Mesendoderm (in vitro differentiated cells): ENCODE results near the gene LRRC26.
"Not testable (repeated sequence)": the region's sequence is repeated elsewhere in the genome, so short reads cannot be mapped to it uniquely, and the experiment has no call there.

ENCODE experiments used
- DNase-seq: peaks from one replicate; pipeline ENCODE4 v3.0.0; 2013
- H2AK5ac ChIP-seq: 2 replicates; pipeline ENCODE4 v1.6.1; 2013; ENCODE audit warnings: low read length, inconsistent platforms
- H2BK120ac ChIP-seq: 2 replicates; pipeline ENCODE4 v1.6.1; 2013; ENCODE audit warnings: low read depth, mild to moderate bottlenecking, low read length, moderate library complexity, mixed read lengths
- H2BK15ac ChIP-seq: replicated peaks from 2 replicates; pipeline ENCODE4 v1.6.1; 2013; ENCODE audit warnings: low read depth, mild to moderate bottlenecking, moderate library complexity
- H2BK5ac ChIP-seq: 2 replicates; pipeline ENCODE4 v1.6.1; 2013; ENCODE audit warnings: low read length, inconsistent platforms
- H3K18ac ChIP-seq: 2 replicates; pipeline ENCODE4 v1.6.1; 2013; ENCODE audit warnings: mild to moderate bottlenecking, low read length, mixed read lengths
- H3K23ac ChIP-seq: one replicate; pipeline ENCODE4 v1.6.1; 2013; ENCODE audit warnings: low read length
- H3K27ac ChIP-seq: 2 replicates; pipeline ENCODE4 v1.5.1; 2013; ENCODE audit warnings: low read depth, mild to moderate bottlenecking, inconsistent platforms, low read length, moderate library complexity
- H3K27me3 ChIP-seq: 2 replicates; pipeline ENCODE4 v1.6.1; 2013; ENCODE audit warnings: low read length, control low read depth, mild to moderate bottlenecking, inconsistent platforms; ENCODE audit not compliant: insufficient read depth, poor library complexity
- H3K36me3 ChIP-seq: 2 replicates; pipeline ENCODE4 v1.6.1; 2013; ENCODE audit warnings: low read length, inconsistent platforms; ENCODE audit not compliant: control insufficient read depth, insufficient read depth
- H3K4ac ChIP-seq: one replicate; pipeline ENCODE4 v1.6.1; 2013; ENCODE audit warnings: low read depth, mild to moderate bottlenecking, low read length, moderate library complexity
- H3K4me1 ChIP-seq: 2 replicates; pipeline ENCODE4 v1.6.1; 2013; ENCODE audit warnings: low read depth, low read length, inconsistent platforms; ENCODE audit not compliant: control insufficient read depth
- H3K4me2 ChIP-seq: 2 replicates; pipeline ENCODE4 v1.6.1; 2013; ENCODE audit warnings: low read length
- H3K4me3 ChIP-seq: 2 replicates; pipeline ENCODE4 v1.5.1; 2013; ENCODE audit warnings: mild to moderate bottlenecking, low read length
- H3K56ac ChIP-seq: one replicate; pipeline ENCODE4 v1.6.1; 2013; ENCODE audit warnings: low read length
- H3K79me1 ChIP-seq: 2 replicates; pipeline ENCODE4 v1.6.1; 2013; ENCODE audit warnings: low read length, inconsistent platforms
- H3K79me2 ChIP-seq: 2 replicates; pipeline ENCODE4 v1.6.1; 2013; ENCODE audit warnings: mild to moderate bottlenecking, low read length; ENCODE audit not compliant: control insufficient read depth, insufficient read depth
- H3K9ac ChIP-seq: 2 replicates; pipeline ENCODE4 v1.6.1; 2013; ENCODE audit warnings: low read length, inconsistent platforms
- H4K5ac ChIP-seq: one replicate; pipeline ENCODE4 v1.6.1; 2013; ENCODE audit warnings: low read length
- H4K8ac ChIP-seq: one replicate; pipeline ENCODE4 v1.6.1; 2013; ENCODE audit warnings: low read depth, mild to moderate bottlenecking, control low read depth, low read length, moderate library complexity
- WGBS: extraction: QIAGEN DNeasy Blood & Tissue Kit; methylation state at CpG from one replicate; pipeline ENCODE4 v1.1.7; 2013; ENCODE audit warnings: low lambda C conversion rate, missing lambda C conversion rate; ENCODE audit not compliant: insufficient coverage; ENCODE audit errors: extremely low coverage; 5-methylcytosine and 5-hydroxymethylcytosine counted together

The LRRC26 gene

DNA sequence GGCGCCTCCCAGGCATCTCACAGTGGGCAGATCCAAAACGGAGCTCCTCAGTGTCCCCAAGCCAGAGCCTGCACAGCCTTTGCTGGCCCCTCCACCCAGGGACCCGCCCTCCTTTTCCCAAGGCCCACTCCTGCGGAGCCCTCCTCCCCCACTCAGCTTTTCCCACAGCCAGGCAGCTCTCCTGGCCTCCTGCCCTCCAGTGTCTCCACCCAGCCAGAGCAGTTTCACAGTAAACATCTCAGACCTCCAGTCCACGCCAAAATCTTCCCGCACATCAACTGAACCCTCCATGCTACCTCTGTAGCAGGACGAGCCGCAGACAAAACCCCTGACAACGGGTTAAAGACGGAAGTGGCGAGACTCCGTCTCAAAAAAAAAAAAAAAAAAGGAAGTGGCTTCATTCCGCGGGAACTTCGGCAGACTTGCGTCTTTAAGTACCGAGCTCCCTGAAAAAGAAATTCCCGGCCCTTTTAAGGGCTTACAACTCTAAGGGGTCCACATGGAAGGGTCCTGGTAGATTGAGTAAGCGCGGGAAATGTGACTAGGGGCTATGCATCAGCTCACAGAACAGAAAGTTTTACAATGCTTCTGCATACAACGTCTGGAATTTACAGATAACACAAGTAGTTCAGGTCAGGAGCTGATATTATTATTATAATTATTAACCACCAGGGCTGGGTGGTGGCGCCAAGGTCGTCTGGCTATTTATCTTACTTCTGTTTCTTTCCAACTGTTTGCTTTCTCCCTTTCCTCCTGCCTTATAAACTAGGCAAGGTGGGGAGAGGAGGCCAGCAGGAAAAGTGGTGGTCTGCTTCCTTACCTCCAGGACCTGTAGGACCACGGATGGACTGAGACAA, 42.3 kb downstream of the LRRC26 start:
- no peak overlapping the region for H3K4me3 ChIP-seq
- H3K27me3 ChIP-seq: no peaks in the 10 kb centered on the region
- H2BK120ac ChIP-seq: no peak overlapping the region
- H3K36me3 ChIP-seq: no peaks in the 10 kb centered on the region
- H2AK5ac ChIP-seq: no peak overlapping the region
- no peak overlapping the region for H3K23ac ChIP-seq
- no peaks in the 10 kb centered on the region for H3K4me1 ChIP-seq
- no peak overlapping the region for H3K4ac ChIP-seq
- H2BK15ac ChIP-seq: no peak overlapping the region
- no peak overlapping the region for H4K8ac ChIP-seq
- H3K79me2 ChIP-seq: no peaks in the 10 kb centered on the region
- H3K27ac ChIP-seq: no peak overlapping the region
- DNase-seq: no peak
- H3K56ac ChIP-seq: no peak overlapping the region
- H2BK5ac ChIP-seq: no peak overlapping the region
- no peak overlapping the region for H4K5ac ChIP-seq
- no CpG with 5 or more reads among the region's 24 CpGs for WGBS
- no peak overlapping the region for H3K18ac ChIP-seq
- peaks cover 3% of the 10 kb centered on the region for H3K79me1 ChIP-seq
- no peak overlapping the region for H3K4me2 ChIP-seq
- no peak overlapping the region for H3K9ac ChIP-seq

DNA sequence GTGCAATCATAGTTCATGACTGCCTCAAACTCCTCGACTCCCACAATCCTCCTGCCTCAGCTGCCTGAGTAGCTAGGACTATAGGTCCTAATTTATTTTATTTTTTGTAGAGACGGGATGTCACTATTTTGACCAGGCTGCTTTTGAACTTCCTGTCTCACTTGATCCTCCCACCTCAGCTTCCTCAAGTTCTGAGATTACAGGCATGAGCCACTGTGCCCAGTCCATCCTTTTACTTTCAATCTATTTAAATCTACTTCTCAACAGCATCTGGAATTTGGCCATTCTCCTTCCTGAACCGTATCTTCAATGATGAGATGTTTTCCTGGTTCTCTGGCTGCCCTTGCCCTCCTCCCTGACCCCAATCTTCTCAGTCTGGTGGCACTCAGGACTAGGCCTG, 43.1 kb downstream of the LRRC26 start:
- H3K4me2 ChIP-seq: no peak overlapping the region
- H2BK5ac ChIP-seq: no peak overlapping the region
- no peak overlapping the region for H3K4me3 ChIP-seq
- H4K8ac ChIP-seq: no peak overlapping the region
- no peaks in the 10 kb centered on the region for H3K4me1 ChIP-seq
- H4K5ac ChIP-seq: no peak overlapping the region
- no peak overlapping the region for H2AK5ac ChIP-seq
- no peak overlapping the region for H2BK15ac ChIP-seq
- H3K36me3 ChIP-seq: no peaks in the 10 kb centered on the region
- H2BK120ac ChIP-seq: no peak overlapping the region
- no peak for DNase-seq
- H3K56ac ChIP-seq: no peak overlapping the region
- no peak overlapping the region for H3K18ac ChIP-seq
- H3K79me1 ChIP-seq: peaks cover 3% of the 10 kb centered on the region
- H3K27ac ChIP-seq: no peak overlapping the region
- H3K23ac ChIP-seq: no peak overlapping the region
- no peak overlapping the region for H3K4ac ChIP-seq
- H3K9ac ChIP-seq: no peak overlapping the region
- WGBS: no CpG with 5 or more reads among the region's 3 CpGs
- no peaks in the 10 kb centered on the region for H3K27me3 ChIP-seq
- no peaks in the 10 kb centered on the region for H3K79me2 ChIP-seq

DNA sequence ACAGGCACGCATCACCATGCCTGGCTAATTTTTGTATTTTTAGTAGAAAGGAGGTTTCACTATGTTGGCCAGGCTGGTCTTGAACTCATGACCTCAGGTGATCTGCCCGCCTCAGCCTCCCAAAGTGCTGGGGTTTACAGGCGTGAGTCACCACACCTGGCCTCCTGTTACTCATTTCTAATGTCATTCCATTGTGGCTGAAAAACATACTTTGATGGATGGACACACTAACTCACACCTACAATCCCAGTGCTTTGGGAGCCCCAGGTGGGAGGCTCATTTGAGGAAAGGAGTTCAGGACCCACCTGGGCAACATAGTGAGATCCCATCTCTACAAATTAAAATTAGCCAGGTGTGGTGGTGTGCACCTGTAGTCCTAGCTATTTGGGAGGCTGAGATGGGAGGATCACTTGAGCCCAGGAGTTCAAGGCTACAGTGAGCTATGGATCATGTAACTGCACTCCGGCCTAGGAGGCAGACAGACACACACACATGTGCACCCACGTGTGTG, 45.8 kb downstream of the LRRC26 start:
- H3K23ac ChIP-seq, H2BK120ac ChIP-seq, H3K4ac ChIP-seq, H3K27ac ChIP-seq, H3K4me3 ChIP-seq, DNase-seq, H3K36me3 ChIP-seq, H3K4me2 ChIP-seq, H2AK5ac ChIP-seq, H3K56ac ChIP-seq, H2BK5ac ChIP-seq, H3K79me1 ChIP-seq, H3K27me3 ChIP-seq, H3K9ac ChIP-seq, H3K18ac ChIP-seq, H2BK15ac ChIP-seq, H4K8ac ChIP-seq, H3K4me1 ChIP-seq, H3K79me2 ChIP-seq, H4K5ac ChIP-seq: not testable (repeated sequence)
- no CpG with 5 or more reads among the region's 5 CpGs for WGBS

DNA sequence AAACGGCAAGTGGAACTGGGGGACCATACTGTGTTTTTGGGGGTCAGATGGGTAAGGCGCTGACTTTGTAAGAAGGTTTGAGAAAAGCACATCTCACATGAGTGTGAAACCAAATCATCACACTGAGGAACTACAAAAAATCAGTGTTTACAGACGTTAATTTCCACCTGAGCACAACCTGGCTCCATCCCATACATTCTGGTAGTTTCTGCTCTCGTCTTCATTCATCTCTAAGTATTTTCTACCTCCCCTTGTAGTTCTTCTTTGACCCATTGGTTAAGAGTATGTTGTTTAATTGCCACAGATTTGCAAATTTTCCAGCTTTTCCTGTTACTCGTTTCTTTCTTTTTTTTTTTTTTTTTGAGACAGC, 46.4 kb downstream of the LRRC26 start:
- Histone ChIP-seq H3K36me3 (no peaks in the 10 kb centered on the region), H3K4me3 (no peak overlapping the region), H3K9ac (no peak overlapping the region), H3K4ac (no peak overlapping the region), H2BK15ac (no peak overlapping the region), H3K18ac (no peak overlapping the region), H3K27me3 (no peaks in the 10 kb centered on the region), H3K79me1 (peaks cover under 1% of the 10 kb centered on the region), H4K5ac (no peak overlapping the region), H3K4me1 (no peaks in the 10 kb centered on the region), H3K23ac (no peak overlapping the region), H3K56ac (no peak overlapping the region), H3K27ac (no peak overlapping the region), H2BK5ac (no peak overlapping the region), H3K4me2 (no peak overlapping the region), H2BK120ac (no peak overlapping the region), H3K79me2 (no peaks in the 10 kb centered on the region), H4K8ac (no peak overlapping the region), H2AK5ac (no peak overlapping the region)
- no CpG with 5 or more reads among the region's 5 CpGs for WGBS
- DNase-seq: no peak

DNA sequence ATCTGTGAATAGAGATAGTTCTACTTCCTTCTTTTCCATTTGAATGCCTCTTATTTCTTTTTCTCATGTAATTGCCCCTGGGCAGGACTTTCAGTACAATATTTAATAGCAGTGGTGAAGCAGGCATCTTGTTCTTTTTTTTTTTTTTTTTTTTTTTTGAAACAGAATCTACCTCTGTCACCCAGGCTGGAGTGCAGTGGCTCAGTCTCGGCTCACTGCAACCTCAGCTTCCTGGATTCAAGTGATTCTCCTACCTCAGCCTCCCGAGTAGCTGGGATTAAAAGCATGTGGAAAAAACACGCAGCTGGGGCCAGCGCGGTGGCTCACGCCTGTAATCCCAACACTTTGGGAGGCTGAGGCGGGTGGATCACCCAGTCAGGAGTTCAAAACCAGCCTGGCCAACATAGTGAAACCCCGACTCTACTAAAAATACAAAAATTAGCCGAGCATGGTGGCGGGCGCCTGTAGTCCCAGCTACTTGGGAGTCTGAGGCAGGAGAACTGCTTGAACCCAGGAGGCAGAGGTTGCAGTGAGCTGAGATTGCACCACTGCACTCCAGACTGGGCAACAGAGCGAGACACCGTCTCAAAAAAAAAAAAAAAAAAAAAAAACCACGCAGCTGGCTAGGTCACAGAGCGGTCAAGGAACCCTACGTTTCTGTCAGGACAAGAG, 46.9 kb downstream of the LRRC26 start:
- H2BK120ac ChIP-seq, H3K79me2 ChIP-seq, H2BK15ac ChIP-seq, H2BK5ac ChIP-seq, H3K4ac ChIP-seq, H4K8ac ChIP-seq, H3K79me1 ChIP-seq, H2AK5ac ChIP-seq, H3K36me3 ChIP-seq, H3K9ac ChIP-seq, H3K4me3 ChIP-seq, H3K4me1 ChIP-seq, H4K5ac ChIP-seq, H3K27me3 ChIP-seq, H3K18ac ChIP-seq, H3K4me2 ChIP-seq, H3K27ac ChIP-seq, H3K56ac ChIP-seq, H3K23ac ChIP-seq, DNase-seq: not testable (repeated sequence)
- WGBS: no CpG with 5 or more reads among the region's 16 CpGs
